ENCODE measurements around the gene SNAP23.

The SNAP23 gene

DNA sequence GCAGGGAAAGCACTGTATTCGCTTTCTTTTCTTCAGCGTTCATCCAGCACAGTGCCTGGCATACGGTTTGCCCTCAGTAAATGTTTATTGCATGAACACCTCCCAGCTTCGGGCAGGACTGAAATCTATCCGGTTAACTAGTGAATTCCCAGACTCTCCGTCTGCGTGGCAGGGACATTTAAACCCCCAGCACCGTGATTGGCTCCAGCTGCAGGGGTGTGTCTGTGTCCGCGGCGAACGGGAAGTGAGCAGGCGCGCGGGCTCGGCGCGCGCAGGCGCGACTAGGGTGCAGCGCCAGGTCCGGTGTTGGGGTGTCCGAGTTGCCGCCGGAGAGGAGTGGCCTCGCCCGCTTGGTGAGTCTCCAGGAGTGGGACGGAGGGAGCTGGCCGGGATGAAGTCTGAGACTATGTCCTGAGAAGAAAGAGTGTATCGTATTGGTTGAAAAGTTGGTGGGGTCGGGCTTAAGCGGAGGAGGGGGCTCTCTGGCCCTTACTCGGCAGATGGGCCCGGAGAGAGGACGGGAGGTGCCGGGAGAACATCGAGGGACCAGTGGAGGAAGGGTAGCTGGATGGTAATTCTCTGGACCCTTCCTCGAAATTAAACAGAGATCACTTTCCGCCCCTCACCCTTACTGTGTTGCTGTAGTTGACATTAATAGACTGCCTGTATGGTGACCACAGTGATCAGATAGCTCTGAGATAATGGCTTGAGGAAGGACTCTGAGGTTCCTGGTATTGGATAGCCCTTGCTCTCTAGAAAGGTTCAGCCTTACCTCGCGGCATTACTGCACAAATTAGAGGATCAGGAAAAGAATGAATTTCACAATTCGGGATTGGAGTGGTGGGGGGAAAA, at the start of gene SNAP23:
Gene SNAP23, plus strand, starts transcription at position 274 of the 852 bp plus-strand sequence. CDS start 16,213 bp downstream, outside the sequence.
- peak; percentile 96 for DNase-seq (ENCODE audit: low read depth)
- H3K4me3 ChIP-seq (ENCODE audit: low read length), result peak within 1 kb of the TSS; percentile 97
- TF ChIP-seq, protein P1, sequence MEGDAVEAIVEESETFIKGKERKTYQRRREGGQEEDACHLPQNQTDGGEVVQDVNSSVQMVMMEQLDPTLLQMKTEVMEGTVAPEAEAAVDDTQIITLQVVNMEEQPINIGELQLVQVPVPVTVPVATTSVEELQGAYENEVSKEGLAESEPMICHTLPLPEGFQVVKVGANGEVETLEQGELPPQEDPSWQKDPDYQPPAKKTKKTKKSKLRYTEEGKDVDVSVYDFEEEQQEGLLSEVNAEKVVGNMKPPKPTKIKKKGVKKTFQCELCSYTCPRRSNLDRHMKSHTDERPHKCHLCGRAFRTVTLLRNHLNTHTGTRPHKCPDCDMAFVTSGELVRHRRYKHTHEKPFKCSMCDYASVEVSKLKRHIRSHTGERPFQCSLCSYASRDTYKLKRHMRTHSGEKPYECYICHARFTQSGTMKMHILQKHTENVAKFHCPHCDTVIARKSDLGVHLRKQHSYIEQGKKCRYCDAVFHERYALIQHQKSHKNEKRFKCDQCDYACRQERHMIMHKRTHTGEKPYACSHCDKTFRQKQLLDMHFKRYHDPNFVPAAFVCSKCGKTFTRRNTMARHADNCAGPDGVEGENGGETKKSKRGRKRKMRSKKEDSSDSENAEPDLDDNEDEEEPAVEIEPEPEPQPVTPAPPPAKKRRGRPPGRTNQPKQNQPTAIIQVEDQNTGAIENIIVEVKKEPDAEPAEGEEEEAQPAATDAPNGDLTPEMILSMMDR (IDR thresholded peaks at IDR 0.05; ENCODE audit: insufficient read depth, low read depth, low read length, missing control alignments), result no peak

DNA sequence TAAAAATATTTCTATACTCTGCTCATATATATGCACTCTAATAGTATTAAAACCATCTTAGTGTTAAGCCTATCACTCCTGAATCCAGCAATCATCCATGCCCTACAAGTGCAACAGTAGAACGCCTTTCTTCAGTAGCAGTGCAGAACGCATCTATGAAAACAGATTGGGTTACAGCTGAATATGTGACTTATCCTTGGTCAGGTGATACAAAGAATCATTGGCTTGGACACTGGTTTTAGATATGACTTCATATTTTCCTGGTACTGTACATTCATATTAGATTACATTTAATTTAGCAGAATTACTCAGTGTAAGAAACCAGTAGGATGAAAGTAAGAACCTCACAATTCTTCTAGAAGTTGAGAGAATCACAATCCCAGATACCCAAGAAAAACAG, 47.8 kb upstream of the SNAP23 start:
- no peak overlapping the region for H3K4me3 ChIP-seq (ENCODE audit: low read length)
- TF ChIP-seq, protein P1 (IDR thresholded peaks at IDR 0.05; ENCODE audit: insufficient read depth, low read depth, low read length, missing control alignments), result no peak
- no peak for DNase-seq (ENCODE audit: low read depth)

DNA sequence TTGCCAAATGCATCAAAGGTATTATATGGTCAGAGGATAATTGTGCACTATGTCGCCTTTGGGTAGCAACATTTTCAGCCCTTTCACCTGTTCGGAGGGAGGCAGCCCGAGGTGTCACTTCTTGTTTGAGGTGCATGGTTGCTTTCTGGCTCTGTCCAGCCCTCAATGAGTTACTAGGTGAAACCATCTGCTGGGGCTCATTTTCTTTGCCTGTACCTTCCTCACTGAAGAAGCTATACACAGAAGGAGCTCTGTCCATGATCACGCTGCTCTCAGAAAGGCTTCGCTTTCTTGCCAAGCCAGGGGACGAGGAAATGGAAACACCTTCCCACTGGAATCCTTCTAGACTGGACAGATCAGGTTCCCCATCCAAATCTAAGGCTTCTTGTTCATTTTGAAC, 47.2 kb upstream of the SNAP23 start:
- no peak overlapping the region for H3K4me3 ChIP-seq (ENCODE audit: low read length)
- TF ChIP-seq, protein P1 (IDR thresholded peaks at IDR 0.05; ENCODE audit: insufficient read depth, low read depth, low read length, missing control alignments), result no peak
- DNase-seq (ENCODE audit: low read depth), result no peak

DNA sequence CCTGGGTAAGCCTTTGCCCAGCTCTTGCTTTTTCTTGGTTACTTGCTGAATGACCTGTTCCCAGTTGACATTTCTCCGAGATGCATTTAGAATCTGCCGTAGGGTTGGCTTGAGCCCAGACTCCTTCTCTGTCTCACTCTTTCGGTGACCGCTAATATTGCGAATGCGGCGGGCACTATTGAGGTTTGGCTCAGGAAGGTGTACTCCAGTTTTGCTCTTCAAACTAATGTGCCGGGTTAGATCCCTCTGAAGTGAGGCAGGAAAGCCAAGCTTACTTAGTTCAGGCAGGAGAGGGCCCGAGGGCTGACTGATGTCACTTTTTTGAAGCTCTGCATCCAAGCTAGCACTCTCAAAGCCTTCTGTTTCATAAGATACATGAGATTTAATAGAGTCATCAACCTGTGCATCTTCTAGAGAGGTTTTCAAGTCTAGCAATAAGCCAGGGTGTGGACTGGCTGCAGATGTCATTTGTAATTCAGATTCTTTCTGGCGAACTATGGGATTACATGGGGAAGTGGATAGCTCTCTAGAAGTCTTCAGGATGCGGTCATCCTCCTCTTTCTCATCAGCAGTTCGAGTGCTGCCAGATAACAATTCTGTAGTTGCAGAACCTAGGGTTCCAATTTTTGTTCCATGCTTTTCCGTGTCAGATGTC, 45.5 kb upstream of the SNAP23 start:
- DNase-seq (ENCODE audit: low read depth), result no peak
- TF ChIP-seq, protein P1 (IDR thresholded peaks at IDR 0.05; ENCODE audit: insufficient read depth, low read depth, low read length, missing control alignments), result no peak
- H3K4me3 ChIP-seq (ENCODE audit: low read length), result no peak overlapping the region

DNA sequence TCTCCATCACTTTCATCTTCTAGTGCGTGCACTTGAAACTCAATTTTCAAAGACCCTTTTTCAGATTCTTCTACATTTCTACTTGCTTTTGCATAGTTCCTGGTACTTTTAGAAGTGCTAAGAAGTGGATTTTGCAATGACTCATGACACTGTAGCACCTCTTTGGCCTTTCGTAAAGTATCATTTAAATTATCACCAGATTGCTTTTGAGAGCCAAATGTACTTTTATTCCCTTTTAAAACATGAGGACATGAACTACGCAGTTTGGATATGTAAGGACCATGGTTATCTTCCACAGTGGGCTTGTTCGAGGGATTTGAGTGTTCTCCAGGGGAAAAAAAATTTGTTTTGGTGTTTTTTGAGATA, 45.0 kb upstream of the SNAP23 start:
- no peak for DNase-seq (ENCODE audit: low read depth)
- no peak overlapping the region for H3K4me3 ChIP-seq (ENCODE audit: low read length)
- TF ChIP-seq, protein P1 (IDR thresholded peaks at IDR 0.05; ENCODE audit: insufficient read depth, low read depth, low read length, missing control alignments), result no peak

DNA sequence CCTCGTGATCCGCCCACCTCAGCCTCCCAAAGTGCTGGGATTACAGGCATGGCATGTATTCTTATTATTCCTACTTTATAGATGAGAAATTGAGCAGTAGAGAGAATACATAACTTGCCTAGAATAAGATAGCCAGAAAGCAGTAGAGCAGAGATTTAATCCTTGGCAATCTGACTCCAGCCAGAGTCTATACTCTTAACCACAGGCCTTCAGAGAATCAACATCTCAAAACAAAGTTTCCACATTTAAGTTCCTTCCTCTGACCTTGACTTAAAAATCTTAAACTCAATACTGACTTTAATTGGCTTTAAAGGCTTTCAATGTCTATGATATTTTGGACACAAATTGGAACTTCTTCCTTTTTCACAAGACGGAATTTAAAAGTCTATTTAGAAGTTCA, 41.6 kb upstream of the SNAP23 start:
- TF ChIP-seq, protein P1 (IDR thresholded peaks at IDR 0.05; ENCODE audit: insufficient read depth, low read depth, low read length, missing control alignments), result no peak
- H3K4me3 ChIP-seq (ENCODE audit: low read length), result no peak overlapping the region
- DNase-seq (ENCODE audit: low read depth), result no peak

Data from epithelial cell of esophagus (primary cell).